GM23338 (cell line): ENCODE measurements around the gene AUH. TPM values are rescaled to one million over a fixed set of nuclear protein-coding genes. Genes with fewer than 3 reads are reported as not detected.

Experiments
- ATAC-seq: fragments of 200-7000 bp; cut with Tn5 transposase; 3 replicates; pipeline ENCODE4 v1.9.1; 2020
- DNase-seq: peaks from one replicate; pipeline ENCODE4 v3.0.0-alpha.2; 2015; ENCODE audit warnings: low spot score
- H2AFZ ChIP-seq: fragments of 200-600 bp; sonication (generic); 2 replicates; pipeline ENCODE4 v1.8.0; 2016; ENCODE audit warnings: antibody characterized with exemption, mild to moderate bottlenecking, moderate library complexity
- H3F3A ChIP-seq: fragments of 200-600 bp; sonication (generic); replicated peaks from 2 replicates; pipeline ENCODE4 v1.8.0; 2017; ENCODE audit warnings: antibody characterized with exemption, mixed run types, low read depth
- H3K27ac ChIP-seq: fragments of 200-600 bp; sonication (generic); 2 replicates; pipeline ENCODE4 v1.6.1; 2016; ENCODE audit warnings: low read depth
- H3K27me3 ChIP-seq: fragments of 200-600 bp; sonication (generic); 2 replicates; pipeline ENCODE4 v1.8.0; 2016; ENCODE audit warnings: mild to moderate bottlenecking, mixed run types, moderate library complexity; ENCODE audit not compliant: insufficient read depth
- H3K36me3 ChIP-seq: fragments of 200-600 bp; sonication (generic); 2 replicates; pipeline ENCODE4 v1.8.0; 2016; ENCODE audit warnings: mild to moderate bottlenecking; ENCODE audit not compliant: insufficient read depth
- H3K4me1 ChIP-seq: fragments of 200-600 bp; sonication (generic); 2 replicates; pipeline ENCODE4 v1.8.0; 2016; ENCODE audit warnings: mild to moderate bottlenecking, moderate library complexity; ENCODE audit not compliant: insufficient read depth
- H3K4me2 ChIP-seq: fragments of 200-600 bp; sonication (generic); 2 replicates; pipeline ENCODE4 v1.7.1; 2017; ENCODE audit warnings: mixed run types
- H3K4me3 ChIP-seq: fragments of 200-600 bp; sonication (generic); 2 replicates; pipeline ENCODE4 v1.6.1; 2016; ENCODE audit warnings: mixed run types
- H3K79me2 ChIP-seq: fragments of 200-600 bp; sonication (generic); replicated peaks from 2 replicates; pipeline ENCODE4 v1.8.0; 2017; ENCODE audit warnings: mild to moderate bottlenecking; ENCODE audit not compliant: insufficient read depth
- H3K9me2 ChIP-seq: fragments of 200-600 bp; sonication (generic); 2 replicates; pipeline ENCODE4 v1.8.0; 2017; ENCODE audit not compliant: insufficient read depth
- H4K20me1 ChIP-seq: fragments of 200-600 bp; sonication (generic); replicated peaks from 2 replicates; pipeline ENCODE4 v1.8.0; 2017; ENCODE audit warnings: mild to moderate bottlenecking; ENCODE audit not compliant: insufficient read depth
- H3K27ac Mint-ChIP-seq: 2 replicates; pipeline ENCODE4 v1.8.0; 2020; ENCODE audit warnings: inconsistent platforms, mild to moderate bottlenecking, moderate library complexity, mixed read lengths
- H3K27me3 Mint-ChIP-seq: 3 replicates; pipeline ENCODE4 v1.8.0; 2022; ENCODE audit warnings: low read depth, mild to moderate bottlenecking, moderate library complexity, mixed read lengths, inconsistent platforms; ENCODE audit not compliant: insufficient read depth, poor library complexity
- H3K36me3 Mint-ChIP-seq: 3 replicates; pipeline ENCODE4 v1.8.0; 2021; ENCODE audit warnings: low read depth, mild to moderate bottlenecking, inconsistent platforms, moderate library complexity, mixed read lengths
- H3K4me1 Mint-ChIP-seq: 3 replicates; pipeline ENCODE4 v1.8.0; 2020; ENCODE audit warnings: mild to moderate bottlenecking, inconsistent platforms, mixed read lengths
- H3K4me3 Mint-ChIP-seq: 3 replicates; pipeline ENCODE4 v1.8.0; 2021; ENCODE audit warnings: moderate library complexity, mild to moderate bottlenecking, inconsistent platforms, mixed read lengths
- H3K9me3 Mint-ChIP-seq: 3 replicates; pipeline ENCODE4 v1.8.0; 2020; ENCODE audit warnings: moderate library complexity, mild to moderate bottlenecking, inconsistent platforms, mixed read lengths
- CREB1 ChIP-seq: fragments of 250-450 bp; sonication (Bioruptor Pico); IDR thresholded peaks from 2 replicates; pipeline ENCODE4 v1.5.0; 2020; ENCODE audit warnings: low read depth, mild to moderate bottlenecking, moderate library complexity
- CTCF ChIP-seq, 2 experiments: fragments of 200-600 bp in 1 of 2; sonication (generic) in 1 of 2; conservative IDR thresholded peaks; 2 replicates each; pipeline versions ENCODE4 v1.5.1 to v1.6.1; 2016 to 2017; ENCODE audit warnings: antibody characterized with exemption in 2 of 2, low read depth in 2 of 2, mild to moderate bottlenecking in 2 of 2, moderate library complexity in 1 of 2
- ETS1 ChIP-seq: IDR thresholded peaks from 2 replicates; pipeline ENCODE4 v1.6.1; 2016; ENCODE audit warnings: antibody characterized with exemption
- EZH2 ChIP-seq: fragments of 200-600 bp; sonication (generic); IDR thresholded peaks from one replicate; pipeline ENCODE4 v1.8.0; 2017; ENCODE audit warnings: antibody characterized with exemption, mild to moderate bottlenecking, low read depth; ENCODE audit not compliant: unreplicated experiment
- EZH2phosphoT487 ChIP-seq: fragments of 200-600 bp; sonication (generic); IDR thresholded peaks from one replicate; pipeline ENCODE4 v1.8.1; 2018; ENCODE audit warnings: antibody characterized with exemption; ENCODE audit not compliant: unreplicated experiment
- JUNB ChIP-seq: IDR thresholded peaks from one replicate; pipeline ENCODE4 v1.6.1; 2016; ENCODE audit warnings: antibody characterized with exemption; ENCODE audit not compliant: unreplicated experiment
- NANOG ChIP-seq: IDR thresholded peaks from 2 replicates; pipeline ENCODE4 v1.6.1; 2016; ENCODE audit warnings: antibody characterized with exemption, borderline replicate concordance
- POLR2AphosphoS5 ChIP-seq: IDR thresholded peaks from 2 replicates; pipeline ENCODE4 v1.6.1; 2016; ENCODE audit warnings: antibody characterized with exemption, low read depth
- REST ChIP-seq: IDR thresholded peaks from one replicate; pipeline ENCODE4 v1.6.1; 2018; ENCODE audit warnings: antibody characterized with exemption; ENCODE audit not compliant: unreplicated experiment
- STAT1 ChIP-seq: IDR thresholded peaks from one replicate; pipeline ENCODE4 v1.6.1; 2016; ENCODE audit warnings: antibody characterized with exemption; ENCODE audit not compliant: unreplicated experiment
- ZNF114 ChIP-seq: fragments of 250-450 bp; sonication (Bioruptor Pico); IDR thresholded peaks from 2 replicates; pipeline ENCODE4 v1.5.0; 2020; ENCODE audit warnings: mild to moderate bottlenecking, moderate library complexity
- ZNF331 ChIP-seq: fragments of 250-450 bp; sonication (Bioruptor Pico); IDR thresholded peaks from 2 replicates; pipeline ENCODE4 v1.5.0; 2020; ENCODE audit warnings: low read depth, mild to moderate bottlenecking, moderate library complexity
- ZNF462 ChIP-seq: fragments of 250-450 bp; sonication (Bioruptor Pico); IDR thresholded peaks from 2 replicates; pipeline ENCODE4 v1.5.0; 2020; ENCODE audit warnings: mild to moderate bottlenecking, moderate library complexity
- polyA plus RNA-seq: library from polyadenylated mRNA; unstranded; fragments of >200 nt; fragmentation: Nextera tagmentation; extraction: Ambion mirVana; gene quantifications from 2 replicates; pipeline ENCODE4 v1.2.1, GENCODE V29; 2016
- total RNA-seq: library from RNA; depleted of rRNA; stranded (reverse); fragments of >200 nt; shearing (Covaris generic); gene quantifications from 2 replicates; pipeline ENCODE4 v1.2.3, GENCODE V29; 2014

AUH gene
- total and polyA plus RNA-seq, 2 experiments from 2014 or later, result 28.8 to 34.2 TPM

- H3K9me3 Mint-ChIP-seq, result no peaks in the 10 kb centered on the region
- no peak overlapping the region for H3K4me3 Mint-ChIP-seq
- Histone ChIP-seq H3K4me2 (no peak overlapping the region), H3K9me2 (no peaks in the 10 kb centered on the region), H3K36me3 (no peaks in the 10 kb centered on the region), H4K20me1 (no peaks in the 10 kb centered on the region; the same call in 1 of the 2 replicates), H3K79me2 (peaks cover 24% of the 10 kb centered on the region), H3K27ac (no peak overlapping the region), H3K27me3 (no peaks in the 10 kb centered on the region), H2AFZ (no peak overlapping the region), H3F3A (no peaks in the 10 kb centered on the region), H3K4me3 (no peak overlapping the region), H3K4me1 (no peaks in the 10 kb centered on the region)
- DNase-seq (no peak), ATAC-seq (no peak)
- peaks cover 17% of the 10 kb centered on the region; the same call in 2 of the 3 replicates for H3K36me3 Mint-ChIP-seq
- peaks cover 2% of the 10 kb centered on the region for H3K27me3 Mint-ChIP-seq
- H3K4me1 Mint-ChIP-seq, result 0 out of 3 replicates have a peak, but pooled peaks cover 2% of the 10 kb centered on the region
- TF ChIP-seq NANOG (no peak), ZNF114 (CRISPR knock-in tag) (no peak), ZNF331 (CRISPR knock-in tag) (no peak), EZH2phosphoT487 (no peak), CTCF (conservative IDR thresholded peaks at IDR 0.05; ENCODE audit: low read depth in 2 of 2) (no peak), POLR2AphosphoS5 (no peak), EZH2 (no peak), CREB1 (CRISPR knock-in tag) (no peak), REST (no peak), JUNB (no peak), STAT1 (no peak), ETS1 (no peak), ZNF462 (CRISPR knock-in tag) (no peak)
- no peak overlapping the region for H3K27ac Mint-ChIP-seq
Observed at GRCh38 chr9:91410161-91410560, 48.4 kb upstream of the AUH start.
